IMR-90 (cell line): ENCODE measurements around the gene BCL11A. TPM values are rescaled to one million over a fixed set of nuclear protein-coding genes. Genes with fewer than 3 reads are reported as not detected.

ENCODE experiments used
- ATAC-seq: fragments of 200-7000 bp; cut with Tn5 transposase; 2 replicates; pipeline ENCODE4 v1.9.1; 2020; ENCODE audit warnings: low read depth, mild to moderate bottlenecking, moderate library complexity
- BruUV-seq: library from RNA; stranded (reverse); fragments of 400-500 nt; replicated peaks from 2 replicates; lab custom pipeline; 2021; lab: Mats Ljungman, UMichigan
- CTCF ChIA-PET: fragments of 300-600 bp; formaldehyde crosslinking; extraction: SDS; loops from one replicate; lab custom pipeline; 2021; ENCODE audit warnings: antibody characterized with exemption; lab: Yijun Ruan, JAX
- POLR2A ChIA-PET: fragments of 300-600 bp; sonication (Branson Sonifier 250); formaldehyde crosslinking; loops from one replicate; lab custom pipeline; 2022; ENCODE audit warnings: antibody characterized with exemption; ENCODE audit not compliant: unreplicated experiment; lab: Charles Lee
- DNase-seq: peaks from one replicate; pipeline ENCODE4 v3.0.0; 2013
- H2AFZ ChIP-seq: replicated peaks from 2 replicates; pipeline ENCODE3; 2013; ENCODE audit warnings: low read length, mild to moderate bottlenecking; ENCODE audit not compliant: poor library complexity
- H2AK5ac ChIP-seq: 2 replicates; pipeline ENCODE4 v1.6.1; 2013; ENCODE audit warnings: low read depth, low read length, inconsistent platforms
- H2AK9ac ChIP-seq: replicated peaks from 2 replicates; pipeline ENCODE3; 2013; ENCODE audit warnings: mild to moderate bottlenecking, low read depth, low read length, moderate library complexity; ENCODE audit not compliant: poor library complexity
- H2BK120ac ChIP-seq: 2 replicates; pipeline ENCODE4 v1.6.1; 2013; ENCODE audit warnings: low read depth, low read length, inconsistent platforms
- H2BK15ac ChIP-seq: 3 replicates; pipeline ENCODE4 v1.6.1; 2013; ENCODE audit warnings: low read depth, low read length, inconsistent platforms
- H2BK20ac ChIP-seq: 2 replicates; pipeline ENCODE4 v1.6.1; 2013; ENCODE audit warnings: low read depth, mild to moderate bottlenecking, inconsistent platforms, low read length, moderate library complexity
- H2BK5ac ChIP-seq: 2 replicates; pipeline ENCODE4 v1.6.1; 2013; ENCODE audit warnings: mild to moderate bottlenecking, low read depth, low read length, inconsistent platforms; ENCODE audit not compliant: poor library complexity, severe bottlenecking
- H3K14ac ChIP-seq: replicated peaks from 2 replicates; pipeline ENCODE4 v1.6.1; 2013; ENCODE audit warnings: low read depth, low read length, inconsistent platforms
- H3K18ac ChIP-seq: 2 replicates; pipeline ENCODE4 v1.6.1; 2013; ENCODE audit warnings: low read depth, low read length, control low read depth
- H3K23ac ChIP-seq: 2 replicates; pipeline ENCODE4 v1.6.1; 2013; ENCODE audit warnings: low read depth, low read length, inconsistent platforms
- H3K27ac ChIP-seq: 2 replicates; pipeline ENCODE4 v1.5.1; 2013; ENCODE audit warnings: mild to moderate bottlenecking, control low read depth, low read length; ENCODE audit not compliant: insufficient read depth
- H3K27me3 ChIP-seq: 2 replicates; pipeline ENCODE4 v1.6.1; 2013; ENCODE audit warnings: low read length; ENCODE audit not compliant: control insufficient read depth, insufficient read depth
- H3K36me3 ChIP-seq: 2 replicates; pipeline ENCODE4 v1.6.1; 2013; ENCODE audit warnings: low read length, mixed read lengths; ENCODE audit not compliant: control insufficient read depth, insufficient read depth
- H3K4ac ChIP-seq: 2 replicates; pipeline ENCODE4 v1.6.1; 2013; ENCODE audit warnings: low read depth, low read length, inconsistent platforms
- H3K4me1 ChIP-seq: 2 replicates; pipeline ENCODE4 v1.6.1; 2013; ENCODE audit warnings: low read length, mixed read lengths; ENCODE audit not compliant: control insufficient read depth, insufficient read depth
- H3K4me2 ChIP-seq: 2 replicates; pipeline ENCODE4 v1.6.1; 2013; ENCODE audit warnings: low read depth, mild to moderate bottlenecking, control low read depth, low read length, moderate library complexity
- H3K4me3 ChIP-seq: 2 replicates; pipeline ENCODE4 v1.5.1; 2013; ENCODE audit warnings: low read depth, mild to moderate bottlenecking, control low read depth, low read length, moderate library complexity; ENCODE audit not compliant: insufficient read depth
- H3K56ac ChIP-seq: 2 replicates; pipeline ENCODE4 v1.6.1; 2013; ENCODE audit warnings: low read length, inconsistent platforms; ENCODE audit not compliant: insufficient read depth; ENCODE audit errors: extremely low read depth
- H3K79me1 ChIP-seq, 2 experiments: 2 replicates each; pipeline ENCODE4 v1.6.1; 2013; ENCODE audit warnings: low read length in 2 of 2, inconsistent platforms in 1 of 2, low read depth in 1 of 2
- H3K9ac ChIP-seq: 2 replicates; pipeline ENCODE4 v1.6.1; 2013; ENCODE audit warnings: low read depth, low read length, control low read depth
- H3K9me1 ChIP-seq: 2 replicates; pipeline ENCODE4 v1.6.1; 2013; ENCODE audit warnings: low read length, inconsistent platforms; ENCODE audit not compliant: insufficient read depth
- H3K9me3 ChIP-seq: 2 replicates; pipeline ENCODE4 v1.6.1; 2013; ENCODE audit warnings: low read length; ENCODE audit not compliant: control insufficient read depth, insufficient read depth
- H4K20me1 ChIP-seq: 2 replicates; pipeline ENCODE4 v1.6.1; 2013; ENCODE audit warnings: low read length, inconsistent platforms; ENCODE audit not compliant: insufficient read depth
- H4K5ac ChIP-seq: 2 replicates; pipeline ENCODE4 v1.6.1; 2013; ENCODE audit warnings: mild to moderate bottlenecking, low read depth, low read length, control low read depth
- H4K8ac ChIP-seq, 2 experiments: 2 replicates each; pipeline ENCODE4 v1.6.1; 2013; ENCODE audit warnings: low read depth in 2 of 2, low read length in 2 of 2, control low read depth in 1 of 2, inconsistent platforms in 1 of 2
- H4K91ac ChIP-seq: 2 replicates; pipeline ENCODE4 v1.6.1; 2013; ENCODE audit warnings: low read depth, low read length, inconsistent platforms; ENCODE audit not compliant: insufficient read depth
- CHD1 ChIP-seq: IDR thresholded peaks from 2 replicates; pipeline ENCODE4 v1.6.1; 2012; ENCODE audit warnings: low read depth, low read length, improper control_type of control experiment
- POLR2A ChIP-seq: IDR thresholded peaks from 2 replicates; pipeline ENCODE4 v1.6.1; 2012; ENCODE audit warnings: mild to moderate bottlenecking, low read depth, low read length
- WGBS, 2 experiments: methylation state at CpG; one replicate each; pipeline versions ENCODE4 v1.1.5 to v1.1.7; 2013; ENCODE audit warnings: missing lambda C conversion rate in 2 of 2; ENCODE audit not compliant: insufficient read length in 1 of 2; ENCODE audit errors: extremely low coverage in 2 of 2; 5-methylcytosine and 5-hydroxymethylcytosine counted together
- dilution Hi-C: fragments of 300-500 bp; cut with HindIII; formaldehyde crosslinking; loops from one replicate; pipeline ENCODE4 v1.14.3; 2018; ENCODE audit warnings: low sequenced_read_pairs; ENCODE audit not compliant: unreplicated experiment
- in situ Hi-C: fragments of 300-500 bp; cut with MboI; formaldehyde crosslinking; loops from 3 replicates; pipeline ENCODE4 v1.14.3; 2019; ENCODE audit warnings: low sequenced_read_pairs, inconsistent platforms, mixed read lengths
- intact Hi-C: fragments of 100-400 bp; cut with micrococcal nuclease; formaldehyde crosslinking; loops from 2 replicates; pipeline ENCODE4 v1.10.0; 2022
- polyA plus RNA-seq, 3 experiments: library from polyadenylated mRNA; depleted of rRNA; stranded (reverse); fragments of >200 nt; gene quantifications; 2 replicates each; pipeline ENCODE4 v1.2.3, GENCODE V29; 2012; ENCODE audit warnings: low replicate concordance in 1 of 3
- total RNA-seq: library from RNA; depleted of rRNA; stranded (reverse); fragments of >200 nt; gene quantifications from 2 replicates; pipeline ENCODE4 v1.2.3, GENCODE V29; 2012

Gene BCL11A
- total and polyA plus RNA-seq, 2 of the 4 experiments (the other 2 are of a cell fraction) = 1.0 to 1.1 TPM

- WGBS, 2 experiments = 97% methylated on average over 5 of the region's 5 CpGs; no CpG with 5 or more reads in 1 of the 2 experiments
- DNase-seq (no peak), ATAC-seq (no peak)
- H3K18ac ChIP-seq = no peak overlapping the region
- H3K9me3 ChIP-seq = no peaks in the 10 kb centered on the region
- ChIA-PET POLR2A (no interaction called here), CTCF (no interaction called here)
- H2BK120ac ChIP-seq = no peak overlapping the region
- no peak overlapping the region for H3K23ac ChIP-seq
- no TSS peak for BruUV-seq
- no peak overlapping the region for H3K4me3 ChIP-seq
- H3K4ac ChIP-seq = no peak overlapping the region
- no peak overlapping the region for H3K9ac ChIP-seq
- peaks cover 3% of the 10 kb centered on the region; the same call in 1 of the 2 replicates for H3K9me1 ChIP-seq
- in situ Hi-C loops = no loop called here
- no peaks in the 10 kb centered on the region for H3K4me1 ChIP-seq
- no peak for TF ChIP-seq CHD1
- TF ChIP-seq POLR2A = no peak
- H2AK9ac ChIP-seq = no peak overlapping the region
- no peak overlapping the region for H3K14ac ChIP-seq
- H3K79me1 ChIP-seq = no peaks in the 10 kb centered on the region
- no peak overlapping the region for H4K8ac ChIP-seq
- H3K36me3 ChIP-seq = no peaks in the 10 kb centered on the region
- no peak overlapping the region for H2BK15ac ChIP-seq
- H4K20me1 ChIP-seq = no peaks in the 10 kb centered on the region
- H3K27ac ChIP-seq = no peak overlapping the region
- H2AFZ ChIP-seq = no peak overlapping the region
- peaks cover 2% of the 10 kb centered on the region; the same call in 1 of the 2 replicates for H3K27me3 ChIP-seq
- H2BK5ac ChIP-seq = no peak overlapping the region
- no peak overlapping the region for H2AK5ac ChIP-seq
- H3K56ac ChIP-seq = no peak overlapping the region
- no peak overlapping the region for H4K5ac ChIP-seq
- intact Hi-C loops = no loop called here
- dilution Hi-C loops = no loop called here
- H4K91ac ChIP-seq = no peak overlapping the region
- no peak overlapping the region for H2BK20ac ChIP-seq
- no peak overlapping the region for H3K4me2 ChIP-seq
Measured at GRCh38 chr2:60472041-60472440, 81.4 kb downstream of the BCL11A start.
